ENCODE results near the gene GPR158. TPM values are rescaled to one million over a fixed set of nuclear protein-coding genes. Genes with fewer than 3 reads are reported as not detected.

GPR158 gene
- total and polyA plus RNA-seq, 2 of the 8 experiments (the other 6 are each of a cell fraction or from before 2014, with no cell fraction given): 0.14 to 0.78 TPM

DNA sequence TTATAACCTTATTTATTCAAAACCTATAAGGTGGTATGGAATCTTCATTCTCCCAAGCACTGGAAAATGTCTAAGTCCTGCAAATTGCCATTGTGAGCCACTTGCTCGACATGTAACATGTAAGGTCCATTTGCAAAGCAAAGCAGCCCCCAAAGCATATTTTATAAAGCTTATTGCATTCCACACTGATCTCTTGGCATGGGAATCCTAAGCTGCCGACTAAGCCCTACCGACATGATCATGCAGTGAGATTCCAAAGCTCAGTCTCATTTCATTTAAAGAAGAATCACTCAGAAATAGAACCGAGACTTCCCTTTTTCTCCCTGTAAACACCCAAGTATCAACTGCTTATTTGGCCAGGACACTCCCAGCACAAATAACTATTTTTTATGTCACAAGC, 425.9 kb downstream of the GPR158 start:
- no peak for FAIRE-seq
- TF ChIP-seq, protein P1, sequence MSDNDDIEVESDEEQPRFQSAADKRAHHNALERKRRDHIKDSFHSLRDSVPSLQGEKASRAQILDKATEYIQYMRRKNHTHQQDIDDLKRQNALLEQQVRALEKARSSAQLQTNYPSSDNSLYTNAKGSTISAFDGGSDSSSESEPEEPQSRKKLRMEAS (IDR thresholded peaks at IDR 0.05): no peak
- TF ChIP-seq, protein P2, sequence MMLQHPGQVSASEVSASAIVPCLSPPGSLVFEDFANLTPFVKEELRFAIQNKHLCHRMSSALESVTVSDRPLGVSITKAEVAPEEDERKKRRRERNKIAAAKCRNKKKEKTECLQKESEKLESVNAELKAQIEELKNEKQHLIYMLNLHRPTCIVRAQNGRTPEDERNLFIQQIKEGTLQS (IDR thresholded peaks at IDR 0.05; ENCODE audit: insufficient read depth, low read depth, low read length): no peak
- no peak for TF ChIP-seq POLR2A (IDR thresholded peaks at IDR 0.05; ENCODE audit: control extremely low read depth in 1 of 2, low read depth in 2 of 2, low read length in 2 of 2)
- no peak for TF ChIP-seq RFX5 (IDR thresholded peaks at IDR 0.05; ENCODE audit: borderline replicate concordance, low read depth, low read length)
- TF ChIP-seq YY1 (IDR thresholded peaks at IDR 0.05; ENCODE audit: low read depth, low read length): no peak
- TF ChIP-seq TEAD4 (IDR thresholded peaks at IDR 0.05; ENCODE audit: low read depth, low read length): no peak
- TF ChIP-seq SP1 (IDR thresholded peaks at IDR 0.05; ENCODE audit: low read depth, low read length): no peak
- TF ChIP-seq TAF7 (optimal IDR thresholded peaks at IDR 0.05; ENCODE audit: borderline replicate concordance, low read depth, low read length): no peak
- TF ChIP-seq RNF2 (IDR thresholded peaks at IDR 0.05; ENCODE audit: borderline replicate concordance, low read depth, low read length, missing control alignments, poor library complexity, severe bottlenecking): no peak
- no peak for TF ChIP-seq ZNF274 (IDR thresholded peaks at IDR 0.05; ENCODE audit: borderline replicate concordance, extremely low read depth, low read length)
- Histone ChIP-seq H3K4me3 (ENCODE audit: extremely low read depth in 1 of 4, insufficient read depth in 2 of 4, low read depth in 3 of 4, low read length in 4 of 4) (no peak overlapping the region), H3K4me1 (replicated peaks in 1 of 4; ENCODE audit: control insufficient read depth in 3 of 4, insufficient read depth in 4 of 4, low read length in 3 of 4) (no peaks in the 10 kb centered on the region), H4K5ac (ENCODE audit: insufficient read length, low read depth, low read length) (no peak overlapping the region), H4K8ac (ENCODE audit: extremely low read depth, insufficient read depth, low read length) (no peak overlapping the region), H3K27ac (ENCODE audit: low read depth, low read length) (no peak overlapping the region), H3K9me3 (ENCODE audit: insufficient read depth in 2 of 2, low read depth in 1 of 2, low read length in 1 of 2) (no peaks in the 10 kb centered on the region), H3K27me3 (replicated peaks in 1 of 4; ENCODE audit: control insufficient read depth in 3 of 4, extremely low read depth in 1 of 4, insufficient read depth in 3 of 4, low read length in 3 of 4) (no peaks in the 10 kb centered on the region), H3K23me2 (ENCODE audit: low read depth, low read length) (no peaks in the 10 kb centered on the region), H3K14ac (ENCODE audit: insufficient read length) (no peak overlapping the region), H3K56ac (replicated peaks; ENCODE audit: insufficient read length, low read depth, low read length) (peak overlapping the region; percentile 14), H3K23ac (ENCODE audit: insufficient read length) (no peak overlapping the region), H3K79me1 (ENCODE audit: low read depth, low read length) (no peaks in the 10 kb centered on the region), H3K18ac (ENCODE audit: extremely low read depth, low read length) (no peak overlapping the region), H2BK5ac (ENCODE audit: low read depth, low read length) (no peak overlapping the region), H2AK5ac (ENCODE audit: low read depth, low read length) (no peak overlapping the region), H4K20me1 (replicated peaks in 1 of 2; ENCODE audit: control insufficient read depth in 1 of 2, insufficient read depth in 2 of 2, low read length in 2 of 2) (no peaks in the 10 kb centered on the region), H4K91ac (replicated peaks; ENCODE audit: insufficient read length, low read length) (no peak overlapping the region), H2BK12ac (ENCODE audit: low read depth, low read length) (no peak overlapping the region), H2BK15ac (ENCODE audit: low read length) (no peak overlapping the region), H3K4me2 (ENCODE audit: insufficient read depth in 1 of 2, low read depth in 2 of 2, low read length in 2 of 2) (no peak overlapping the region), H3K9ac (replicated peaks in 1 of 4; ENCODE audit: extremely low read depth in 1 of 4, low read depth in 3 of 4, low read length in 3 of 4) (no peak overlapping the region), H3K79me2 (ENCODE audit: control insufficient read depth in 1 of 2, insufficient read depth in 2 of 2, low read length in 2 of 2) (no peaks in the 10 kb centered on the region), H2BK20ac (ENCODE audit: low read length) (no peak overlapping the region), H2AFZ (ENCODE audit: low read length) (no peak overlapping the region), H2BK120ac (replicated peaks; ENCODE audit: low read depth, low read length) (no peak overlapping the region), H3K4ac (replicated peaks; ENCODE audit: insufficient read length, low read depth, low read length) (no peak overlapping the region), H3K36me3 (ENCODE audit: control insufficient read depth in 2 of 4, insufficient read depth in 4 of 4, low read length in 3 of 4) (no peaks in the 10 kb centered on the region)
- no peak for DNase-seq (ENCODE audit: low read depth in 1 of 2, low spot score in 2 of 2)
- CTCF ChIA-PET (ENCODE audit: partially characterized antibody): interaction anchor here (0.9 kb wide), 1 partner anchor 25 kb away, joined by 3 read pairs; no protein-coding TSS in a partner anchor
- WGBS, 2 experiments (ENCODE audit: extremely low coverage in 1 of 2, insufficient coverage in 1 of 2, insufficient read length in 1 of 2, insufficient replicate concordance in 2 of 2, low coverage in 1 of 2, low lambda C conversion rate in 2 of 2, missing lambda C conversion rate in 1 of 2): 93% methylated on average over 4 of the region's 4 CpGs; no CpG with 5 or more reads in 1 of the 2 experiments
- POLR2A ChIA-PET (ENCODE audit: partially characterized antibody): no interaction called here
